Thoracic aorta (tissue), 2 donors: Measurements from ENCODE around the gene PIM1. TPM values are rescaled to one million over a fixed set of nuclear protein-coding genes. Genes with fewer than 3 reads are reported as not detected.

Experiments used
- ATAC-seq: fragments of 150-250 bp; one replicate; pipeline ENCODE4 v1.8.0; 2017; ENCODE audit warnings: low read depth; ENCODE audit not compliant: insufficient number of reproducible peaks, low FRiP score
- DNase-seq: peaks from one replicate; pipeline ENCODE4 v3.0.0-alpha.2; 2020; ENCODE audit warnings: low spot score
- H3K27ac ChIP-seq, 2 donors: fragments of 200-600 bp; sonication (generic); 1 replicate in 1 of 2; 2 replicates in 1 of 2; pipeline ENCODE4 v1.5.1; 2016; ENCODE audit warnings: mild to moderate bottlenecking in 2 of 2, moderate library complexity in 2 of 2
- H3K27me3 ChIP-seq: fragments of 200-600 bp; sonication (generic); replicated peaks from 2 replicates; pipeline ENCODE4 v1.6.0; 2016; ENCODE audit warnings: mild to moderate bottlenecking; ENCODE audit not compliant: insufficient read depth
- H3K36me3 ChIP-seq: fragments of 200-600 bp; sonication (generic); one replicate; pipeline ENCODE4 v1.5.1; 2016
- H3K4me1 ChIP-seq, 2 donors: fragments of 200-600 bp; sonication (generic); 1 replicate in 1 of 2; 2 replicates in 1 of 2; pipeline versions ENCODE4 v1.5.1 to v1.6.0; 2016; ENCODE audit warnings: low read depth in 2 of 2, mild to moderate bottlenecking in 1 of 2; ENCODE audit not compliant: control insufficient read depth in 1 of 2
- H3K4me3 ChIP-seq: fragments of 200-600 bp; sonication (generic); 2 replicates; pipeline ENCODE4 v1.5.1; 2016; ENCODE audit warnings: mild to moderate bottlenecking
- H3K9me3 ChIP-seq: fragments of 200-600 bp; sonication (generic); 2 replicates; pipeline ENCODE4 v1.5.1; 2016
- total RNA-seq, 2 donors: library from RNA; depleted of rRNA; stranded (reverse); fragments of >200 nt; gene quantifications; one replicate each; pipeline versions ENCODE4 v1.1.0 to v1.2.3, GENCODE V29; 2016
- TF ChIP-seq, protein P1 (sequence below): fragments of 200-600 bp; sonication (generic); IDR thresholded peaks from one replicate; pipeline ENCODE4 v1.5.1; 2019; ENCODE audit warnings: antibody characterized with exemption

PIM1 gene
- total RNA-seq, 2 donors from 2014 or later: 28.8 to 53.6 TPM

DNA sequence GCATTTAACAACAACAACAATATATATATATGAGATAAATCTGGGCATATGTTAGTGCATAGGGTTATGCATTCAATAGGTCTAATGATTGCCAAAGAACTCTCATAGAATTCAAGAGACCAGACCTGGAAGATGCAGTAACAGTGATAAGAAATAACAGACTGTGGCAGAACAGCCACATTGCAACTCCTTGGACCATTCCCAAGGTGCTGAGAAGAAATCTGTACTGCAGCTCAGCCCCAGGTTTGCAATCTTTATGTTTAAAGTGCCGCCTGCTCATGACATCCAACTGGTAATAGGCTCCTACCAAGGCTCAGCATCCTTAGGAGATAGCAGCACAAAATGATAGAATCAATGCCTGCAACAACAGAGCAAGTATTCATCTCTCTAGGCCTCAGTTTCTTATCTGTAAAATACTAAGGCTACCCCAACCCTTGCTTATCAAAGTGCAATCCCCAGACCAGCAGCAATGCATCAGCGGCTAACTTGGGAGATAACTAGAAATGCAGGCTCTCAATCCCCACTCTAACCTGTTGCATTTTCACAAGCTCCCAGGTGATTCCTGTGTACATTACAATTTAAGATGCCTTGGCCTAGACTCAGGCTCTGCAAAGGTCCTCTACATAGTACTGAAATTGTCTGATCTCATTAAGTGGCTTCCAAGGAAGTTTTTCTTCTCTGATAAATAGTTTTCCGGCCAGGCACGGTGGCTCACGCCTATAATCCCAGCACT lies 30.6 kb upstream of the PIM1 start:
- ATAC-seq (no peak), DNase-seq (no peak)
- Histone ChIP-seq H3K27ac (no peak overlapping the region), H3K9me3 (no peaks in the 10 kb centered on the region), H3K27me3 (no peaks in the 10 kb centered on the region), H3K4me3 (no peak overlapping the region), H3K36me3 (no peaks in the 10 kb centered on the region), H3K4me1 (peaks cover 34 to 68% of the 10 kb centered on the region in 2 donors)
- TF ChIP-seq, protein P1, sequence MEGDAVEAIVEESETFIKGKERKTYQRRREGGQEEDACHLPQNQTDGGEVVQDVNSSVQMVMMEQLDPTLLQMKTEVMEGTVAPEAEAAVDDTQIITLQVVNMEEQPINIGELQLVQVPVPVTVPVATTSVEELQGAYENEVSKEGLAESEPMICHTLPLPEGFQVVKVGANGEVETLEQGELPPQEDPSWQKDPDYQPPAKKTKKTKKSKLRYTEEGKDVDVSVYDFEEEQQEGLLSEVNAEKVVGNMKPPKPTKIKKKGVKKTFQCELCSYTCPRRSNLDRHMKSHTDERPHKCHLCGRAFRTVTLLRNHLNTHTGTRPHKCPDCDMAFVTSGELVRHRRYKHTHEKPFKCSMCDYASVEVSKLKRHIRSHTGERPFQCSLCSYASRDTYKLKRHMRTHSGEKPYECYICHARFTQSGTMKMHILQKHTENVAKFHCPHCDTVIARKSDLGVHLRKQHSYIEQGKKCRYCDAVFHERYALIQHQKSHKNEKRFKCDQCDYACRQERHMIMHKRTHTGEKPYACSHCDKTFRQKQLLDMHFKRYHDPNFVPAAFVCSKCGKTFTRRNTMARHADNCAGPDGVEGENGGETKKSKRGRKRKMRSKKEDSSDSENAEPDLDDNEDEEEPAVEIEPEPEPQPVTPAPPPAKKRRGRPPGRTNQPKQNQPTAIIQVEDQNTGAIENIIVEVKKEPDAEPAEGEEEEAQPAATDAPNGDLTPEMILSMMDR: no peak

DNA sequence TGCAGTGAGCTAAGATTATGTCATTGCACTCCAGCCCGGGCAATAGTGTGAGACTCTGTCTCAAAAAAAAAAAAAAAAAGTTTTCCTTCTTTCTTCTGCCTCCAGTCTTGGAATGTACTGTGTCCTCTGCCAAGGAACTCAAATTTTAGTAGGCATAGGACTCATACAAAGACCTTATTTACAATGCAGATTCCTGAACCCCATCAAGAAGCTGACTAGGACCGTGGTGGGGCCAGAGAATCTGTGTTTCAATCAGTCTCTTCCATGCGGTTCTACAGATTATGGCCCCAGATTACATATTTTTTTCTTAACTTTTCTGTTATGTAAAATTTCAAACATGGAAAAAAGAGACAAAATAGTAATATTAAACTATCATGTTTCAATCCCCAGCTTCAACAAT lies 29.8 kb upstream of the PIM1 start:
- Histone ChIP-seq H3K4me1 (peaks cover 34 to 68% of the 10 kb centered on the region in 2 donors), H3K4me3 (no peak overlapping the region), H3K9me3 (no peaks in the 10 kb centered on the region), H3K27ac (peak overlapping the region in 1 of 2 donors; percentile 11), H3K36me3 (no peaks in the 10 kb centered on the region), H3K27me3 (no peaks in the 10 kb centered on the region)
- DNase-seq (no peak), ATAC-seq (no peak)
- TF ChIP-seq, protein P1: no peak

DNA sequence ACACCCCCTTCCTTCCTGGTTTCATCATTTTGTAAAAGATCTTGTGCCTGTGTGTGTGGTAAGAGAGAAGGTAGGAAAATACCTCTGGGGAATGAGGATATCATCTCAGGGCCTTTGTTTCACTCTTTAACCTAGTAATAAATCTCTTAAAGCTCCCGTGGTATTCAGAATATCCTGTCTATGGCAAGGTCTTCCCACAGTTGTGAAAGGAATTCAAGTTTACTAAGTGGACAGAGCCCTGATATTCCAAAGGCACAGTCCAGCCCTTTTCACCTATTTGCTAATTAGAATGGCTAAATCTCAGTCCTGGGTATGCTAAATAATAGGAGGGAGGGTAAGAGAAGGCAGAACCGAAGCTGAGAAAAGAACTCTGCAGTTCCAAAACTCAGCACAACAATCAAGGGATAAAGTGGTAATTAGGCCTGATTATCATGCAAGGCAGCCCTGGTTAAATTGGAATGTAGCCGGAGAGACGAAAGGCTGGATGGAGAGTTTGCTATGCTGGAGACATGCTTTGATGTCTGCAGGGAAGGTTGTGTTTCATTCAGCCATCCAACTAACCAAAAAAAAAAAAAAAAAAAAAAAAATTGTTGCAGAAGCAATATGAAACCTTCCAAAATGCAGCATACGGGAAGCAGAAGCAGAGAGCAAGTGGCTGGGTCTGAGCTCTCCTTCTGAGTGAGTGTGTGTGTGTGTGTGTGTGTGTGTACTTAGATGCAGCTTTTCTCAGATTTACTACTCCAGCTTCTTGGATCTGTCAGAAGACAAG lies 28.5 kb upstream of the PIM1 start:
- no peaks in the 10 kb centered on the region for H3K36me3 ChIP-seq
- DNase-seq (no peak), ATAC-seq (no peak)
- no peaks in the 10 kb centered on the region for H3K27me3 ChIP-seq
- no peaks in the 10 kb centered on the region for H3K9me3 ChIP-seq
- H3K27ac ChIP-seq: peak overlapping the region in 1 of 2 donors; percentile 3
- TF ChIP-seq, protein P1: no peak
- peaks cover 34 to 57% of the 10 kb centered on the region in 2 donors for H3K4me1 ChIP-seq
- no peak overlapping the region for H3K4me3 ChIP-seq

DNA sequence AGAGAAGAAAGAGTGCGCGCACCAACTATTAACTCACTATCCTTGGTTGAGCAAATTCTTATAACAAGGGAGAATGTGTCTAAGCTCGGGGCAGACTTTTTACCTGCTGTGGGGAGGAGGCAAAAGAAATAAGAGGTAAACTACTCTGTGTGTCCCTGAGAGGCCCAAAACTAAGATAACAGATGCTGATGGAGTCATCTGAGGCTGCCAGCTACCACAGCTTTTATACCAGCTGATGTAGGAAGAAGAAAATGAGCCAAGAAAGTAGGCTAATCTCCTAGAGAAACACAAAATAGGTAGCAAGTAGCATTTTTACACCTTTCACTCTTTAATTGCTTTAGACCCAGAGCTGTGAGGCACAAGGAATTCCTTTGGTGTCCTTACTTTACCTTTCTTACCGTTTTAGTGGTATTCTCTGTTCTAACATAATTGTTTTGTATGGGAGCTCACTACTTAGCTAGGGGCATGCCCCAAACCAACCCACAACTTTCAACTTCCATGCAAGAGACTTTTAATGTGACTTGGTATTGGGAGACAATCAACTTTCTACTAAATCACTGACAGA lies 27.8 kb upstream of the PIM1 start:
- TF ChIP-seq, protein P1: no peak
- peak overlapping the region in 1 of 2 donors; percentile 3 for H3K27ac ChIP-seq
- peaks cover 30 to 50% of the 10 kb centered on the region in 2 donors for H3K4me1 ChIP-seq
- no peak overlapping the region for H3K4me3 ChIP-seq
- H3K27me3 ChIP-seq: no peaks in the 10 kb centered on the region
- no peaks in the 10 kb centered on the region for H3K9me3 ChIP-seq
- DNase-seq (no peak), ATAC-seq (no peak)
- no peaks in the 10 kb centered on the region for H3K36me3 ChIP-seq

DNA sequence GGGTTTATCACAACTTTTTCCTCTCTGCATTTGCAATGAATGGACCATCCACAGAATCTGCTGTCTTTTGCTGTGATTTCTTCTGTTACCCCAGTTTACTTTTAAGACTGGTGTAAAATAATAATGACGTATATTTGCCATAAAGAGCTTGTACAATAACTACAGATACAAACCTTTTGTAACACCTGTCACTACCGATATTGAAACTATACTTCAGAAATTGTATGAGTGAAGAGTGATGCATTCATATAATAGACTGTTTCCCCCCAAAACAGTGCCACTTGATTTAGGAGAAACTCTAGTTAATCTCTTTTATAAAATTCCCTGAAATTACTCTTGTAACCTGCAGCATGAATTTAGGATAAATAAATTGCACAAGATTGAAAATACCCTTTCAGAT lies 26.4 kb upstream of the PIM1 start:
- DNase-seq (no peak), ATAC-seq (no peak)
- Histone ChIP-seq H3K9me3 (no peaks in the 10 kb centered on the region), H3K27me3 (no peaks in the 10 kb centered on the region), H3K4me3 (no peak overlapping the region), H3K4me1 (peaks cover 25 to 36% of the 10 kb centered on the region in 2 donors), H3K27ac (peak overlapping the region; percentile 86), H3K36me3 (no peaks in the 10 kb centered on the region)
- TF ChIP-seq, protein P1: no peak
